Body of pancreas (tissue), 4 donors: ENCODE data around the gene SCG2.

Source experiments
- CTCF ChIP-seq, 7 experiments: fragments of 450-650 bp in 4 of 7; fragments of 200-600 bp in 3 of 7; sonication (generic) in 3 of 7; IDR thresholded peaks; one replicate each; pipeline ENCODE4 v1.5.1; 2016 to 2019; ENCODE audit warnings: antibody characterized with exemption in 7 of 7
- POLR2A ChIP-seq, 3 donors: fragments of 450-650 bp; IDR thresholded peaks; one replicate each; pipeline ENCODE4 v1.6.1; 2016; ENCODE audit warnings: antibody characterized with exemption in 3 of 3, mild to moderate bottlenecking in 2 of 3

- no peak for TF ChIP-seq CTCF (IDR thresholded peaks at IDR 0.05)
- TF ChIP-seq POLR2A (IDR thresholded peaks at IDR 0.05) = no peak
These were observed 31.4 kb downstream of the SCG2 start for GRCh38 chr2:223570784-223571183.
